Activated CD8-positive, alpha-beta memory T cell treated with anti-CD3 and anti-CD28 coated beads, Interleukin-2, amount 10 ng/mL, durations not matched to agents 7 days and 5 days (primary cell): ENCODE results near the gene ZNF217. TPM values are rescaled to one million over a fixed set of nuclear protein-coding genes. Genes with fewer than 3 reads are reported as not detected.
"Not testable (repeated sequence)": the region's sequence is repeated elsewhere in the genome, so short reads cannot be mapped to it uniquely, and the experiment has no call there.

Source experiments
- ATAC-seq: fragments of 150-1000 bp; cut with Tn5 transposase; one replicate; pipeline ENCODE4 v1.10.0; 2021; ENCODE audit warnings: moderate library complexity
- CTCF ChIA-PET: fragments of 350-600 bp; sonication (Branson Sonifier 250); formaldehyde crosslinking; loops from one replicate; lab custom pipeline; 2021; ENCODE audit warnings: antibody characterized with exemption; lab: Charles Lee
- DNase-seq: peaks from one replicate; pipeline ENCODE4 v3.0.0-alpha.2; 2020
- H3K27ac Mint-ChIP-seq: one replicate; pipeline ENCODE4 v1.8.0; 2021; ENCODE audit warnings: mild to moderate bottlenecking, mixed read lengths
- H3K27me3 Mint-ChIP-seq: one replicate; pipeline ENCODE4 v1.8.0; 2021; ENCODE audit warnings: mixed read lengths
- H3K36me3 Mint-ChIP-seq: one replicate; pipeline ENCODE4 v1.8.0; 2021; ENCODE audit warnings: mild to moderate bottlenecking, mixed read lengths
- H3K4me1 Mint-ChIP-seq: one replicate; pipeline ENCODE4 v1.8.0; 2021; ENCODE audit warnings: mixed read lengths
- H3K4me3 Mint-ChIP-seq: one replicate; pipeline ENCODE4 v1.8.0; 2021; ENCODE audit warnings: mild to moderate bottlenecking, moderate library complexity, mixed read lengths
- H3K9me3 Mint-ChIP-seq: one replicate; pipeline ENCODE4 v1.8.0; 2022; ENCODE audit warnings: low read depth, mixed read lengths
- total RNA-seq, 2 experiments: library from RNA; stranded (reverse); gene quantifications; one replicate each; pipeline ENCODE4 v1.2.3, GENCODE V29; 2021

The ZNF217 gene
- total RNA-seq, 2 experiments from 2014 or later = 80.2 to 81.9 TPM

GRCh38 chr20:53534037-53534436 is 59.6 kb downstream of the ZNF217 start:
- H3K36me3 Mint-ChIP-seq = no peaks in the 10 kb centered on the region
- no peak overlapping the region for H3K4me3 Mint-ChIP-seq
- DNase-seq (no peak), ATAC-seq (no peak)
- CTCF ChIA-PET = interaction anchor here (0.6 kb wide), 1 partner anchor 406 kb away, joined by 4 read pairs; no protein-coding TSS in a partner anchor
- H3K27me3 Mint-ChIP-seq = no peaks in the 10 kb centered on the region
- peaks cover 3% of the 10 kb centered on the region for H3K9me3 Mint-ChIP-seq
- H3K4me1 Mint-ChIP-seq = no peaks in the 10 kb centered on the region
- no peak overlapping the region for H3K27ac Mint-ChIP-seq

DNA sequence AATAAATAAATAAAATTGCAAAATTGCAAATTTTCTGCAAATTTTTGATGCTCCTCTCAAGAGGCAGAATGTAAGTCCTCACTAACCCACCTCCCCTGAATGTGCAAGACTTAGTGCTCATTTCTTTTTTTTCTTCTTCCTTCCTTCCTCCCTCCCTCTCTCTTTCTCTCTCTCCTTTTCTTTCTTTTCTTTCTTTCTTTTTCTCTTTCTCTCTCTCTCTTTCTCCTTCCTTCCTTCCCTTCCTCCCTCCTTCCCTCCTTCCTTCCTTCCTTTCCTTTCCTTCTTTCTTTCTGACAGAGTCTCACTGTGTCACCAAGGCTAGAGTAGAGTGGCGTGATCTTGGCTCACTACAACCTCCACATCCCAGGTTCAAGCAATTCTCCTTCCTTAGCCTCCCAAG is 60.1 kb downstream of the ZNF217 start:
- Mint-ChIP-seq H3K27me3 (no peaks in the 10 kb centered on the region), H3K27ac (no peak overlapping the region)

DNA sequence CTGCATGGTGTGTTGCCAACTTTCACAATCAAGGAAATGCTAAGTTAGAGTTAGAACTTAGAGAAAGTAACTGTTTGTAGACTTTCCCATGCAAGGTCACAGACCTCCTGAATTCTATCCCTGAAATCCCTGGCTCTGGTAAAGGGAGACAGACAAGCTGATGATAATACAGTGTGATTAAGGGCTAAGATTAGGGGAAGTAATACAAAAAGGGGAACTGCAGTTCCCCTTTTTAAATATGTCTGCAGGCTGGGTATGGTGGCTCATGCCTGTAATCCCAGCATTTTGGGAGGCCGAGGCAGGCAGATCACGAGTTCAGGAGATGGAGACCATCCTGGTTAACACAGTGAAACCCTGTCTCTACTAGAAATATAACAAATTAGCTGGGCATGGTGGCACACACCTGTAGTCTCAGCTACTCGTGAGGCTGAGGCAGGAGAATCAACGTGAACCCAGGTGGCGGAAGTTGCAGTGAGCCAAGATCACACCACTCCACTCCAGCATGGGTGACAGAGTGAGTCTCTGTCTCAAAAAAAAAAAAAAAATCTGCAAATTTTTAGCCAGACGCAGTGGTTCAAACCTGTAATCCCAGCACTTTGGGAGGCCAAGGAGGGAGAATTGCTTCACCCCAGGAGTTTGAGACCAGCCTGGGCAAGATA is 60.9 kb downstream of the ZNF217 start:
- H3K27me3 Mint-ChIP-seq, ATAC-seq, H3K4me1 Mint-ChIP-seq, H3K9me3 Mint-ChIP-seq, H3K4me3 Mint-ChIP-seq, H3K27ac Mint-ChIP-seq, H3K36me3 Mint-ChIP-seq, DNase-seq, CTCF ChIA-PET: not testable (repeated sequence)

More for the DNA sequence above, 60.1 kb downstream of the ZNF217 start:
- Mint-ChIP-seq H3K9me3 (peaks cover 3% of the 10 kb centered on the region), H3K4me1 (no peaks in the 10 kb centered on the region), H3K4me3 (no peak overlapping the region), H3K36me3 (no peaks in the 10 kb centered on the region)
- CTCF ChIA-PET = interaction anchor here (0.6 kb wide), 1 partner anchor 407 kb away, joined by 4 read pairs; no protein-coding TSS in a partner anchor
- DNase-seq (no peak), ATAC-seq (no peak)

DNA sequence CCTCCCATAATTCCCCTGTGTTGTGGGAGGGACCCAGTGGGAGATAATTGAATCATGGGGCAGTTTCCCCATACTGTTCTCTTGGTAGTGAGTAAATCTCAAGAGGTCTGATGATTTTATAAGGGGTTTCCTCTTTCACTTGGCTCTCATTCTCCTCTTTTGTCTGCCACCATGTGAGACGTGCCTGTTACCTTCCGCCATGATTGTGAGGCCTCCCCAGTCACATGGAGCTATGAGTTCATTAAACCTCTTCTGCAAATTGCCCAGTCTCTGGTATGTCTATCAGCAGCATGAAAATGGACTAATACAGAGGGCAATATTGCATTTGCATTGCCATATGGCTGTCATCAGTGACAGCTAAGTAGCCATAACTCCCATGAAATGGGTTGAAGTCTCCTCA is 63.2 kb downstream of the ZNF217 start:
- H3K36me3 Mint-ChIP-seq = no peaks in the 10 kb centered on the region
- H3K9me3 Mint-ChIP-seq = peaks cover 3% of the 10 kb centered on the region
- CTCF ChIA-PET = no interaction called here
- H3K27ac Mint-ChIP-seq = no peak overlapping the region
- no peaks in the 10 kb centered on the region for H3K27me3 Mint-ChIP-seq
- no peak for DNase-seq
- ATAC-seq = no peak
- H3K4me3 Mint-ChIP-seq = no peak overlapping the region
- no peaks in the 10 kb centered on the region for H3K4me1 Mint-ChIP-seq

DNA sequence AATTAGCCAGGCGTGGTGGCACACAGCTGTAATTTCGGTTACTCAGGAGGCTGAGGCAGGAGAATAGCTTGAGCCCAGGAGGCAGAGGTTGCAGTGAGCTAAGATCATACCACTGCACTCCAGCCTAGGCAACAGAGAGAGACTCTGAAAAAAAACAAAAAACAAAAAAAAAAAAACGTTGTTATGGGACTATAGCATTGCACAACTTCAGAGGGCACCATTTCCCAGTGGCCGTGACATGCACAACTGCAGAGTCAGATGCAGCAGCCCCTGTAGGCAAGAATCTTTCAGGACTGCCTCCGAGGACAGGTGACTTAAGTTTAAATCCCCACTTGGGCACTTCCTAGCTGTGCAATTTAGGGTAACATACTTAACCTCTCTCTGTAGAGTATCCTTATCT is 64.0 kb downstream of the ZNF217 start:
- CTCF ChIA-PET = no interaction called here
- Mint-ChIP-seq H3K9me3 (peaks cover 3% of the 10 kb centered on the region), H3K27me3 (no peaks in the 10 kb centered on the region), H3K27ac (no peak overlapping the region), H3K36me3 (no peaks in the 10 kb centered on the region), H3K4me3 (no peak overlapping the region), H3K4me1 (no peaks in the 10 kb centered on the region)
- ATAC-seq = no peak
- no peak for DNase-seq

DNA sequence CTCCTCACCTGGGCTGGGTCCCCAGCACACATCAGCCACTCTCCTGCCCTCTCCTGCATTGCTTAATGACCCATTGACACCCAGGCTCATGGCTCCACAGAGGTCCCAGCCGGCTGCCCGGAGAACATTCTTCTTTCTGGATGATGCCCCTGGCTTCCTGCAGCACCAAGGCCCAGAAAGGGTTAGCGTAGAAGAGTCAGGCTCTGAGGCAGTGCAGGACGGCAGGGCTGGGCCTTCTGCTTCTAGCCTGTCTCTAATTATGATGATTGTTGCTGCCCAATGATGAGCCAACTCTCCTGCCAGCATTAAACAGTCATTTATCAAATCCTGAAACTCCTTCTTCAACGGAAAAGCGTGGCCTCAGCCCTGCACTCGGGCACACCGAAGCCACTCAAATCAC is 66.4 kb downstream of the ZNF217 start:
- Mint-ChIP-seq H3K4me3 (no peak overlapping the region), H3K4me1 (no peaks in the 10 kb centered on the region), H3K9me3 (peaks cover 2% of the 10 kb centered on the region), H3K27ac (no peak overlapping the region), H3K36me3 (no peaks in the 10 kb centered on the region), H3K27me3 (no peaks in the 10 kb centered on the region)
- CTCF ChIA-PET = no interaction called here
- no peak for DNase-seq
- ATAC-seq = no peak

DNA sequence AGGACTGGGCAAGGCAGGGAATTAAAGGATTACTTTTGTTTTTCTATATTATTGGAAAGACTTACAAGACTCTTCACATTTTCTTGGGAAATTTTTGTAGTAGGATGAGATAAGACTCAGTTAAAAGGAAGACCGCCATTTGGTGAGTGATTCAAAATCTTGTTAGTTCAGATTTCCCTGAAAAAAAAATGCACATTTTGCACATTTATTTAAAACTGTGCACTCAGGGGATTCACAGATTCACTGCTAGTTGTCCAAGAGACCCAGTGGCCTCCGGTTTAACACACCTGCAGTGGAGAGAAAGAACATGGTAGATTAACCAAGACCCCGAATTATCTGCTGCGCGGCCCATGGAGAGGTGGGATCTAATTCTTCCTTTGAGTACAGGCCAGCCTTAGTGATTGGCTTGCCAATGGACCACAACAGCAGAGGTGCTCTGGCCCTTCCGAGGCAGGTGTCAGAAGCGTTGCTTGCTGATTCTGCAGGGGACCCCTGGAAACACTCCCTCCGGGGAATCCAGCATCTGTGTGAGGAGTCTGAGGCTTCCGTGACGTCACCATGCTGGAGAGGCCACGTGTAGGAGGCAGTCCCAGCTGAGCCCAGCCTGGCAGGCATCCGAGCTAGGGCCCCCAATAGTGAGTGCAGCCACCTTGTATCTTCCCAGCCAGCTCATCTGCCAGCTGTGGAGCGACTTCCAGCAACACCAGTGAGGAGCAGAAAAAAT is 68.9 kb downstream of the ZNF217 start:
- Mint-ChIP-seq H3K4me3 (no peak overlapping the region), H3K27ac (no peak overlapping the region), H3K27me3 (no peaks in the 10 kb centered on the region), H3K9me3 (no peaks in the 10 kb centered on the region), H3K36me3 (no peaks in the 10 kb centered on the region), H3K4me1 (no peaks in the 10 kb centered on the region)
- CTCF ChIA-PET = interaction anchor here (0.6 kb wide), 1 partner anchor 14 kb away, joined by 3 read pairs; no protein-coding TSS in a partner anchor
- DNase-seq = no peak
- ATAC-seq = no peak

- not testable (repeated sequence) for DNase-seq
Observed at GRCh38 chr20:53523615-53524014, 70.0 kb downstream of the ZNF217 start.

DNA sequence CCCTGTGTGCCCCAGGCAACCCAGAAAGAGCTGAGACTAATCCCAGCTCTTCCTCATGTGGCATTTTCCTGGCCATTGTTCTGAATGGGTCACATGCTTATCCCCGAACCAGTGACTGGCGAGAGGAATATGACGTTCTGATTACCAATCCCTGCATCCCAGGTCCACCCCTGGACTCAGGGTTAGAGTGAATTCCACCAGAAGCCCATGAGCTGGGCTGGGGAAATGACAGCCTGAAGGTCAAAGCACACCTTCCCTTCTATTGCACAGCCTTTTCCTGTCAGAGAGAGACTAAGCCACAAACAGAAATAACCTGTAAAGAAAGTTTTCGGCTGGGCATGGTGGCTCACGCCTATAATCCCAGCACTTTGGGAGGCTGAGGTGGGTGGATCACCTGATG is 70.9 kb downstream of the ZNF217 start:
- ATAC-seq (no peak), DNase-seq (no peak)
- Mint-ChIP-seq H3K27me3 (no peaks in the 10 kb centered on the region), H3K4me1 (no peaks in the 10 kb centered on the region), H3K9me3 (no peaks in the 10 kb centered on the region), H3K36me3 (no peaks in the 10 kb centered on the region), H3K27ac (no peak overlapping the region), H3K4me3 (no peak overlapping the region)
- CTCF ChIA-PET = no interaction called here

More at GRCh38 chr20:53523615-53524014, 70.0 kb downstream of the ZNF217 start:
- ATAC-seq, H3K27me3 Mint-ChIP-seq, H3K27ac Mint-ChIP-seq, H3K4me3 Mint-ChIP-seq, H3K4me1 Mint-ChIP-seq, H3K36me3 Mint-ChIP-seq, H3K9me3 Mint-ChIP-seq, CTCF ChIA-PET: not testable (repeated sequence)

- H3K4me1 Mint-ChIP-seq = no peaks in the 10 kb centered on the region
- CTCF ChIA-PET = no interaction called here
- H3K27ac Mint-ChIP-seq = no peak overlapping the region
- H3K4me3 Mint-ChIP-seq = no peak overlapping the region
- no peaks in the 10 kb centered on the region for H3K9me3 Mint-ChIP-seq
- no peaks in the 10 kb centered on the region for H3K36me3 Mint-ChIP-seq
- ATAC-seq (no peak), DNase-seq (no peak)
- no peaks in the 10 kb centered on the region for H3K27me3 Mint-ChIP-seq
Observed at GRCh38 chr20:53522026-53522425, 71.6 kb downstream of the ZNF217 start.

- ATAC-seq, DNase-seq, H3K36me3 Mint-ChIP-seq, H3K27me3 Mint-ChIP-seq, H3K9me3 Mint-ChIP-seq, H3K4me3 Mint-ChIP-seq, H3K4me1 Mint-ChIP-seq, H3K27ac Mint-ChIP-seq, CTCF ChIA-PET: not testable (repeated sequence)
Observed at GRCh38 chr20:53521421-53521820, 72.2 kb downstream of the ZNF217 start.

DNA sequence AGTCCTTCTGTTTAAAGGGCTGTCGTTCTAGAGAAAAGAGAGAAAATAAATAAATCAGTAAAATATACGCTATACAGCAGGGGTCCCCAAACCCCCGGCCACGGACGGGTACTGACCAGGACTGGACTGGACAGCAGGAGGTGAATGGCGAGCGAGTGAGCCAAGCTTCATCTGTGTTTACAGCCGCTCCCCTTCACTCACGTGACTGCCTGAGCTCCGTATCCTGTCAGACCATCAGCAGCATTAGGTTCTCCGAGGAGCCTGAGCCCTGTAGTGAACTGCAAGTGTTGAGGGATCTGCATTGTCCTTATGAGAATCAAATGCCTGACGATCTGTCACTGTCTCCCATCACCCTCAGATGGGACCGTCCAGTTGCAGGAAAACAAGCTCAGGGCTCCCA is 76.5 kb downstream of the ZNF217 start:
- H3K4me3 Mint-ChIP-seq = no peak overlapping the region
- CTCF ChIA-PET = no interaction called here
- no peaks in the 10 kb centered on the region for H3K36me3 Mint-ChIP-seq
- no peak for ATAC-seq
- no peak for DNase-seq
- no peaks in the 10 kb centered on the region for H3K9me3 Mint-ChIP-seq
- no peaks in the 10 kb centered on the region for H3K27me3 Mint-ChIP-seq
- H3K4me1 Mint-ChIP-seq = no peaks in the 10 kb centered on the region
- H3K27ac Mint-ChIP-seq = no peak overlapping the region
